NCI-H2107 treated with DMSO at 0.1 percent for 48 hours (cell line): ENCODE measurements around the gene HOXC6.

Experiments used
- DNase-seq: peaks from one replicate; lab custom pipeline; 2025; ENCODE audit not compliant: unreplicated experiment; lab: John Stamatoyannopoulos, UW

The HOXC6 gene

DNA sequence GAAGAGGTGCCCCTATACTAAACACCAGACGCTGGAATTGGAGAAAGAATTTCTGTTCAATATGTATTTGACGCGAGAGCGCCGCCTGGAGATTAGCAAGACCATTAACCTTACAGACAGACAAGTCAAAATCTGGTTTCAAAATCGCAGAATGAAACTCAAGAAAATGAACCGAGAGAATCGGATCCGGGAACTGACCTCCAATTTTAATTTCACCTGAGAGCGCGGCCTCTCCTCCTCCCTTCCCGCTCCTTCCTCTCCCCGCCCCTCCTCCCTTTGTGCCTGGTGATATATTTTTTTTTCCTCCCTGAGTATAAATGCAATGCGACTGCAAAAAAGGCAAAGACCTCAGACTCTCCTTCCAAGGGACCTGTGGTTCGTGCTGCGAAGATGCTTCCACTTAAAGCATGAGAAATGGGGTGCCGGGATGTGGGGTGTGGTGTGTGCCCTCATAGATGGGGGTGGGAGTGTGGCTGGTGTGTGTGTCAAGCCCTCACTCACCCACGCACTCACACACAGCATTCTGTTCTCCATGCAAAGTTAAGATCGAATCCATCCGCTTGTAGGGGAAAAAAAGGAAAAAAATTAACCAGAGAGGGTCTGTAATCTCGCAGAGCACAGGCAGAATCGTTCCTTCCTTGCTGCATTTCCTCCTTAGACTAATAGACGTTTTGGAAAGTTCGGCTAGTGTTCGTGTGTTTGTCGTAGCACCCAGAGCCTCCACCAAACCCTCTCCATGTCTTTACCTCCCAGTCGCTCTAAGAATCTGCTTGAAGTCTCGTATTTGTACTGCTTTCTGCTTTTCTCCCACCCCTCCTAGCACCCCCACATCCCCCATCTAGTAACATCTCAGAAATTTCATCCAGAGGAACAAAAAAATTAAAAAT, 38.8 kb upstream of the HOXC6 start:
- no peak for DNase-seq

DNA sequence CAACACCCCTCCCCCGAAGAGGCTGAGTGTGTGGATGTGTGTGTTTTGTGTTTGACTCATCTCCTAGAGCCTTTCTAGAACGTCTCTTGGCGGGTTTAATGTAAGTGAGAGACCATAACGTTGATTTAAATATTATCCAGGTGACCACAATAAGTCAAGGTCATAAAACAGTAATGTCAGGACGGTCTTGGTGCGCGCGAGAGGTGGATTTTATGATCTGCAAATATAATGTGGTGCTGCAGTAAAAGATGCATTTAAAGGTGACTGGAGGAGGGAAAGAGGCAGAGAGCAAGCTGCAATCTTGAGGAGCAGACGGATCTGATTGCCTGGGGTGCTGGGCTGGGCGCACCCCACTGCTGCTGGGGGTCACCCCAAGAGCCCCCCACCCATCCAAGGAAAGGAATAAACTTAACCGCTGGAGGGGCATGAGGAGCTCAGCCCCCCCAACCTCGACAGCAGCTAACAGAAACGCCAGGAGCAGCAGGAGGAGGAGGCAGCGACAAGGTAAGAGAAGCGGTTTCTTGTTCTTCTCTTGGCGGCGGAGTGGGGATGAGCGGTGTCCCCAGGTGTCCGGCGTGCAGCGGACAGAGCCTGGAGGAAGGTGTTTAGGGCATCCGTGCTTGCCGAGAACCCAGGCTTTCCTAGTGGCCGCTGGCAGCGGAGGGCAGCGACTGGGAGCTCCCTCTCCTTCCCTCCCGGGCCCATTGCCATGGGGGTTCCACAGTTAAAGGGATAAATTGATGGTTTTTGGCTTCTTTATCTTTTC, 37.7 kb upstream of the HOXC6 start:
- DNase-seq = no peak

DNA sequence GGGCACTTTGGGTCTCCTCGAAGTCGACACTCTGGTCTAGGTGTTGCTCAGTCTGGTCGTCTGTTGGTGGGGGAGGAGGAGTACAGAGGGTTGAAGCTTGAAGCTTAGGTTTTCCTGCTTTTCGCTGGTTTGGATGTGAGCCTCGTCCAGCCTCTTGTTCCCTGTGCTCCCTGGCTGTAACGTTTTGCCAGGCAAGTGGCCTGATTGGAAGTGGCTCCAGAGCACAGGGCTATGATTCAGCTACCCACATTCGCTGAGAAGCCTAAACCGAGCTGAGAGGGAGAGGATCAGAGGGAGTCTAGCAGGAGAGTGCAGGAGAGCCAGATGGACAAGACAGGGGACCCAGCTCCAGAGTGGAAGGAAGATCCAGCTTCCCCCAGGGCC, 37.2 kb upstream of the HOXC6 start:
- DNase-seq = no peak

DNA sequence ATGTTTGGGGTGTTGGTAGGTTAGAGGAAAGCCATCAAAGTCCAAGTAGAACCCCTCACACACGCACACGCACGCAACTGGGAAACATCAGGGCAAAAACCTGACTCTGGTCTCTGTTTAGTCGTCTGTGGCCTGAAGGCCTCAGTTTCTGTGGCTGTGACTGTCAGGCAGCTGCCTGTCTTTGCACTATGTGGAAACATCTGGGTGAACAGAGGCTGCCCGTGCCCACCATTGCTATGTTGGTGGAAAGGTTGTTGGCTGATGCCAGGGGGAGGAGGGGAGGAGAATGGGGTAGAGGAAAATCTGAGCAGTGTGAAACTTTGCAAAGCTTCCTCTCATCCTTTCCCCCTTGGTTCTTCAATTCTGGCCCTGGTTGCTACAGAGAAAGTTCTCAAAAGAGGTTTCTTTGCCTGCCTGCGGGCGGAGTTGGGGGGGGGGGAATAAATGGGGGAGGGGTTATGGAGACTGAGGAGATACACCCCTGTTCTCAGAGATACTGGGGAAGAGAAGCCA, 35.8 kb upstream of the HOXC6 start:
- no peak for DNase-seq

DNA sequence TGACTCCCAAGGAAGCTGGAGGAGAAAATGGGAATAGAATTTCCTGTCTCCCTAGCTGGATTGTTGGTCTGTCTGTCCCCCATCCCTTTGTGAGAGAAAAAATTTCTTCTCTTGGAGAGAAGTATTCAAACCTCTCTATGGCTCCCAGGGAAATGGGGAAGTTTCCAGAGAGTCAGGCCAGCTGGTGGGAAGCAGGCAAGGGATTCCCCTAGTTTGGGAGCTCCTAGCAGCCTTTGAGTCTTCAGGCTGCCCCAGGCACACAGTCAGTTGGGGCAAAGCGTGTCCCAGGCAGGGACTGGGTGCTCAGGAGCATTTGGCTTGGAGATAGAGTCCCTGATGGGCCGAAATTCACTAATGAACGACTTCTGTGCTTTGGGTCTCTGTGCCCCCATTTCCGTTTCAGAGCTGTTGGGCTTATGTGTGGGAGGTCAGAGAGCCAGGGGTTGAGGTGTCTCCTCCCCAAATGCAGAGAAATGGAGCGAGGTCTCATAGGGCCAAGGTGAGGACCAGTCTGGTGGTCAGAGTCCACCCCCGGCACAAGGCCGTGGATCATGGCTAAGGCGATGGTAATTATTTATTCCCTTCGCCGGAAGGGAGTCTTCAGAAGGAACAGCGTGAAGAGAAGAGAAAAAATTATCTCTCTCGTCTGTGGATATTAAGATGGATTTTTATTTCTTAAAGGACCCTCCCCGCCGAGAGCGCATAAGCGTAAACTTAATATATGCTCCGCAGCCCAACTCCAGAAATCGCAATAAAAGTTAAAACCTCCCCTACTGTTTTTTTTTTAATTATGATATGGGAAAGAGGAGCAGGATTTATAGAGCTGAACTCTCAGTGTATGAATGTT, 34.9 kb upstream of the HOXC6 start:
- no peak for DNase-seq

DNA sequence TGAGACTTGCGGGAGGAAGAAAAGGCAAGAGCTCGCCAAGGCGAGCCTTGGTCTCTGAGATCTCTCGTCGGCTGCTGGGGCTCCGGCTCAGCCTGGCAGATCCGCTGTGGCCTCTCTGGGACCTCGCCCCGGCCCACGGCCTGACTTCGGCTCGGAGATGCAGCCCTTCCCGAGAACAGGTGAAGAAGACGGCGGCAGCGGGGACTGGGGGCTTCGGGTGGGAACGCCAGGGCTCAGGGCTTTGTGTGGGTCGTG, 34.3 kb upstream of the HOXC6 start:
- no peak for DNase-seq

DNA sequence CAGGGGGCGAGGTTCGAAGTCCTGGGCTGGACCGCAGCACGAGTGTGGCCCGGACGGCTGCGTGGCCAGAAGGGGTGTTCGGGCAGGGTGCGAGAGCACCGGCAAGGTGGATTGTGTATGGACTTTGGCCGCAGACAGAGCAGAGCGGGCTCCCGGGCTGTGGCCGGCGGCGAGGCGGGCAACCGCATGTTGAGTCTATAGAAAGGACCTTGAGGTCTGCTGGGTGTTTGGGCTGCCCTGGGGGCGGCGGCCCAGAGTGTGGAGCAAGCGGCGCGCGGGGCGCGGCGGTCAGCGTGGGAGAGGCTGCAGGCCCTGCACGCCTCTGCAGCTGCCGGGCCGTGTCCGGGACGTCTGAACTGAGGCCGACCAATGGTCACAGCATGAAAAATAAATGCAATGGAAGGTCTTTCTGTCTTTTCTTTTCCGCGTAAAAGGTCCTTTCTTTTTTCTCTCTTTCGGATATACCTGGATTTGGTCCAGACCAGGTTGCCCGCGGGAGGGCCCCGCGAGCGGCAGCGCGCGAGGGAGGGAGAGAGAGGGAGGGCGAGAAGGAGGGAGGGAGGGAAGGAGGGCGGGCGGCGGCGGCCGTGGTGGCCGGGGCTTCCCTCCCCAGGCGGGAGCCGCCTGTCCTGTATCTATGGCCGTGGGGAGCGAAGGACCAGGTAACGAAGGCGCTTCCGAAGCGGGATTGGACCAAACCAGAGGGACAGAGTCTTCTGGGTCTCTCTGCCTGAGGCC, 33.8 kb upstream of the HOXC6 start:
- DNase-seq = no peak

DNA sequence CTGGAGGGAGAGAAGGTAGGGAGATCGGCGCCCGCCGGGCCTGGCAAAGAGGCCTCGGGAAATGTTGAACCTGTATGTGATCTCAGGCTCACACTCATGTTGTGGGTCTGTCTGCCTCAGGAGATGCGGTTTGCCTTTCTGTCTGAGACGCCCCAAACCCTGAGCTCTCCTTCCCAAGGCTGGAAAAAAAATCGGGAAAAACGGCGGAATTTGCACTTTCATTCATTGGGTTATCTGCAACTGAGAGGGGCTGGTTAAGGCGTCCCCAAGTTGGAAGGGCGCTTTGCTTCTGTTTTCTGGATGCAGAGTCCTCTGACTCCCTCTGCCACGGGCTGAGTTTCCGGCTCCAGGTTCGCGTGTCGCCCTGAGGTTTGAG, 33.2 kb upstream of the HOXC6 start:
- no peak for DNase-seq

DNA sequence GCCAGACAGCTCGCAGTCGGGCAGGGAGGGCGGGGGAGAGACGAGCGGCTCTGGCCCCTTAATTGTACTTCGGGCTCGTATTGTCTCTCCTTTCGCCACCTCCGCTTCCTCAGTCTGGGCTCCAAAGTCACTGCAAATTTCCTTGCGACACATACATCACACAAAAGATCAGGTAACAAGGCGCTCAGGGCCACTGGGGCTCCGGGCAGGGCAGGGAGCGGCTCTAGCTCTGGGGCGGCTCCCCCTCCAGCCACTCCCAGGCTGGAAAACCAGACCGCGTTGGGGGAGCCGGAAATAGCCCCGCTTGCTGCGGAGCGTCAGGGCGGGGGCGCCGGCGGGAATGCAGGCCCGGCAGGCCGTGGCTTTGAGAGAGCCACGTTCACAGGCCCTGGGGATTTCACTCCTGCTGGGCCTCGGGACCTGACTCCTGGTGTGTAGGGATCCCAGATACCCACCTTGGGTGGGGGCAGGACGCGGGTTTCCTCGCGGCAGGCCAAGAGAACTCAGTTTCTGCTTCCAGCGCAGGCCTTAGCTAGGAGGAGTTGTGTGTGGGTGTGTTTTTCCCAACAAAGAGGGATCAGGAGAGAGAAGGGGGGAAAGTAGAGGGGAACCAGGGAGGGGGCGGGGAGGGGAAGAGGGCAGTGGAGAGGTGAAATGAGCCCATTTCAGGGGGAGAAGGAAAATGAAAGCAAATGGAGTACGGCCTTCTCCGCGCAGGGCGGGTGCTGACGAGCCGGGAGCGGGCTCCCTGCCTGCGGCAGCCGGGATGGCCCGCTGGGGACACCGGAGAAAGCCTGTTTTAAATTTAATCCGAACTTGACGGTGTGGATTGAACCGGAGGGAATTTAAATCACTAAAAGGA, 32.6 kb upstream of the HOXC6 start:
- no peak for DNase-seq

DNA sequence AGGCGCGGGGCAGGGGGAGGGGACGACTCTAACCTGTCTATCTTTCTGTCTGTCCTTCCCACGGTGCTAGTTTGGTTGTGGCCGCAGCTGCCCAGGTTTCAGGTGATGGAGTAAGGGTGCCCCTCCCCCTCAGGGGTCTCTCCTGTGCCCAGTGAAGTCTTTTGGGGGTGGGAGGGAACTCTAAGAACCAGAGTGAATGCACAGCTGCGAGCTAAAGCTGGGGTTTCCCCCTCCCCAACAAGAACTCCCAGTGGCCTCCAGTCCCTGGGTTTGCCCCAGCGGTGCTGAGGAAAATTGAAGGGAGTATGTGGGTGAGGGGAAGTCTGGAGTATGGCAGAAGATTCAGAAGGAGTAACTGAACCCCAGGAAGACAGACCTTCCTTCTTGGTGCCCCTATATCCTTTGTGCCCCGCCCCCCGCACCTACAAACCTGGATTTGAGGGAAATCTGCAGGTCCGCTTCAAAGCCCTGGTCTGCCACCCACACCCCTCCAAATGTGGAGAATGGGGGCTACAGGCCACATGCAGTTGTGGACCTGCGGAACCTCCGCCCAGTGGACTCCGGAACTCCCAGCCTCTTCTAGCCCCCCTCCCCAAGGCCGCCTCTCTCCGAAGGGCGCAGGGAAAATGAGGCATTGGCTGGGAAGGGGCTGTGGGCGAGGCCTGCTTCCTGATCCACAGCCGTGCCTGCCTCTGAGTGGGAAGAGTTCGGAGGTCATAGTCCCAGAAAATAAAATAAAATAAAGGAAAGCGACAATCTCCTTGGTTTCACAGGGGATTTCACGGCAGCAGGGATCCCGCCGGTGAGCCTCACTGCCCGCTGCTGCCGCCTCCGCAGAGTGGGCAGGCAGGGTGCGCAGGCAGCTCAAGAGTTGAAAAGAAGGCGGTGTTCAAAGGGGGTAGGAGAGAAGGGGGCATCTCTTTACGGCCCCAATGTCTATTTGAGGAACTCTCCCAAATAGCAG, 31.7 kb upstream of the HOXC6 start:
- DNase-seq = no peak

DNA sequence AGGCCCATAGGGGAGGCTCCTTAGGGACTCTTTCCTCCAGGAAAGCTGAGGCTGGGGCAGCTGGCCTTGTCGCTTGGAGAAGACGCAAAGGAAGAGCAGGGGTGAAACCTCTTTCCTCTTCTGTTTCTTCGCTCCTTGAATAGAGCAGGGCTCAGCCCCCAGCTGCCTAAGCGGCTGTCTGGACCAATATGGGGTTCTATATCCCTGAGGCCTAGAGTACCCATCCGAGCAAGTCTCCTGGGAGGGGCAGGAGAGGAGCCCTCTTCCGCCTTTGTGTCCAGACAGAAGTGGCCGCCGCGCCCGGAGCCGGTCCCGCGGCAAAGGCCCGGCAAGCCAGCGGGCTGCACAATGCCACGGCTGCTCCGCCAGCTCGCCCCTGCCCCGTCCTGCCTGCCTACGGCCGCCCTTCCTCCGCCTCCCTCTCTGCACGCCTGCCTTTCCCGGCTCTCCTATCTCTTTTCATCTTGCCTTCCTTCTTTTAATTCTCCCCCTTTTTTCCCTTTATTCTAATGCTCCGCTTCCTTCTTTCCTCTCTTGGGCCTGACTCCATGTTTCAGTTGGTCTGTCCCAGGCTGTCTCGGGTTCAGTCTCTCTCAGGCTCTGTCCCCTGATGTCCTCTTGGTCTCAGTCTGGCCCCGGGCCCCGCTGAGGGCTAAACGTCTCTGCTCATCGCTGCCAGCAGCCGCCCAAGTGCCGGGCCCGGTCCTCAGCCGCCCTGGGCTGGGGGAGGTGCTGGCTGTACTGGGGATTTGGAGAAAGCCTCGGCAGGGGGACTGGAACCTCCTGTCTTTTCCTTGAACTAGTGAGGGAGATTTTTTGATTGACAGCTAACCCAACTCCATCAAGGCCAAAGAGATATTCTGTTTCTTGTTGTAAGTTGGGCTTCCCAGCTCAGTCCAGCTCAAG, 30.8 kb upstream of the HOXC6 start:
- no peak for DNase-seq

DNA sequence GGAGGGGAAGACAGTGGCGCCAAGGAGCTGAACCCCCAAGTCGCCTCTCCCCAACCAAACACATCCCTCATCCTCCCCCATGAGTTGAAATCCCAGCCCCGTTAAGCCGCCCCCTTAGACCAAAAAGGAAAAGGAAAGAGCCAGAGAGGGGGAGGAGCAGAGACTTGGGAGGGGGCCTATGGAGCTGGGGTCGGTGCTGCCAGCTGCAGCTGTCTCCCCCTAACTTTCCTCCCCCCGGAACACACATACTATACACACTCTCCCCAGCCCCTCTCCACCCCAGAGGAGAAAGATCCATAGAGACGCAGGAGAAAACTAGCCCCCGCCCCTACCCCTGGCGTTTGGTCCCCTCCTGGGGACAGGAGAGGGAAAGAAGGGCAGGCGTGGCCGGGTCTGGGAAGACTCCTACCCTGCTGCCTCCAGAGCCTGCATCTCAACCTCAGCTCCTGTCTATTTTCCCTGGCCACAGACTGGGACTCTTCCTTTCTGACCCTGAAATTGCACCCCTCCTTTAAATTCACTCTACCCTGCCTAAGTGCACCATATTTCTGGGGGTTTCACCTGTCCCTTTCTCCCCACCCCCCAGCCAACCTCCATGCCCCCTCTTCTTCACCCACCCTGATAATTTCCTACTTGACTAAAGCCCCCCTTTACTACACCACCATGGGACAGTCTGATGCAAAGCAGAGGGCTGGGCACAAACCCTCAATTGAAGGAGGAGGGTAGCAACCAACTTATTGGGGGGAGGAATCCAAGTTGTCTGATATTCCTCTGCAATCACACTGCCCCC, 29.9 kb upstream of the HOXC6 start:
- DNase-seq = no peak

DNA sequence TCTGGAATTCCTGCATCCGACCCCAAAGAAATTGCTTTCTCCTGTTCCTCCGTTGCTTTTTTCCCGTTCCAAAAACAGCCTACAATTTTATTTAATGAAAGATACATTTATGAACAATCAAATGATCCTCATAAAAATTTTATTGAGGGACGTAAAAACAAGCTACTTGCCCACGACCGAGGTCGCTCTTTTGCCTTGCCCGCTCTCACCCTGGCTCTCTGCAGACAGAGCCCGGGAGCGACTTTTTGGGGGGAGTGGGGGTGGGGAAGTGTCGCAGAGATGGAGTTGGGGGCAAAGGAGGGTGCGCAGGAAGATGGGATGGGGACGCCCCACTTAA, 29.4 kb upstream of the HOXC6 start:
- DNase-seq = no peak

DNA sequence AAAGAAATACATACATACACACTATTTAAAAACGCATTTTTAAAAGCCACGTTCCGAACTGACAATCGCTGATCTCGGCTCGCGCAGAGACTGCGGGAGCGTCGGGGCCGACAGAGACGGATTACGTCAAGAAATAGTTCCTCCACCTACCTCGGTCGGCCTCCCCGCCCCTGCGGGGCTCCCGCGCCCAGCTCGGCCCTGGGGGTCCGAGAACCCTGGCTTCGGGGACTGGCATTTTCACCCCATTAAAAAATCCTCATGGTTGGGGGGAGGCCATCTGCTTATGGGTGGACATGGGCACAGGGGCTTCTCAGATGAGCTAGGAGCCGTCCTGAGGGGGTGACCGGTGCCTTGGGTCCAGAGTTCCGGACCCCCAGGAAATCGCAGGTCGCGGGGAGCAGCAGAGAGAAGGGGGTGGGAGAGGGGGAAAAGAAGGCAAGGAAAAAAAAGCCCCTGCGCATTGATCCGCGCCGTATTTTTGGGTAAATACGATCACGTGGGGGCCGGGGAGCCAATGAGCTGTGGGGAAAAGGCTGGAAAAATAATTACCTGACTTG, 28.6 kb upstream of the HOXC6 start:
- DNase-seq = no peak

DNA sequence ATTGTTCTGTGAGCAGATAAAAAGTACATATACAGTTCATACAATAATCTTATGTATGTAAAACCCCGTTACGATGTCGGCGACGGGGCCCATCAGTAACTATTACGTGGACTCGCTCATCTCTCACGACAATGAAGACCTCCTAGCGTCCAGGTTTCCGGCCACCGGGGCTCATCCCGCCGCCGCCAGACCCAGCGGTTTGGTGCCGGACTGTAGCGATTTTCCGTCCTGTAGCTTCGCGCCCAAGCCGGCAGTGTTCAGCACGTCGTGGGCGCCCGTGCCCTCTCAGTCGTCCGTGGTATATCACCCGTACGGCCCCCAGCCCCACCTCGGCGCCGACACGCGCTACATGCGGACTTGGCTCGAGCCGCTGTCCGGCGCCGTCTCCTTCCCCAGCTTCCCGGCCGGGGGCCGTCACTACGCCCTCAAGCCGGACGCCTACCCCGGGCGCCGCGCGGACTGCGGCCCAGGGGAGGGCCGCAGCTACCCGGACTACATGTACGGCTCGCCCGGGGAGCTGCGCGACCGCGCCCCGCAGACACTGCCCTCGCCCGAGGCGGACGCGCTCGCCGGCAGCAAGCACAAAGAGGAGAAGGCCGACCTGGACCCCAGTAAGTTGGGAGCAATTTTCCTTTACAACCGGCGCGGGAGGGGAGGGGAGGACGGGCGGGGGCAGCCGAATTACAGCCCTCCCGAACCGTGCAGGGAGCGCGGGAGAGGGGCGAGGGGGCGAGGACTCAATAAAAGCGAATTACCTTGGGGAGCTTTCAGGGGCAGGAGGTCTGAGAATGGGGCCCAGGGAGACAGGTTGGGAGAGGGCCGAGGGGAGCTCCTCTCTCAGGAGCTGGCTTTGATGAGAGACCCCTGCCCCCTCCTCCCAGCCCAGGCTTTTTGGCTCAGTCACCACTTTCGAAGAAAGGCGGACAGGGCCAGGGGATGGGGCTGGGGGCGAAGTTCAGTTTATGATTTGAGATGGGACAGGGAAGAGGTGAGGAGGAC, 27.8 kb upstream of the HOXC6 start, which contains the start of gene HOXC9:
HOXC9 (plus strand) TSS at position 46 of the 999 bp plus-strand sequence; CDS start at position 74, 28 bp downstream.
- no peak for DNase-seq
